Mesenchymal stem cell (in vitro differentiated cells and primary cell): ENCODE measurements around the gene CIT.

Source experiments
- DNase-seq: peaks from one replicate; pipeline ENCODE4 v3.0.0-alpha.2; 2013
- H2AFZ ChIP-seq: one replicate; pipeline ENCODE4 v1.6.1; 2013; ENCODE audit warnings: low read depth, mild to moderate bottlenecking, control low read depth, inconsistent platforms, low read length, moderate library complexity
- H2AK5ac ChIP-seq: 2 replicates; pipeline ENCODE4 v1.6.1; 2013; ENCODE audit warnings: low read length, moderate library complexity, mild to moderate bottlenecking, inconsistent platforms; ENCODE audit not compliant: severe bottlenecking
- H2BK120ac ChIP-seq: one replicate; pipeline ENCODE4 v1.6.1; 2013; ENCODE audit warnings: low read depth, mild to moderate bottlenecking, inconsistent platforms, low read length, moderate library complexity
- H2BK12ac ChIP-seq, 2 experiments: one replicate each; pipeline ENCODE4 v1.6.1; 2013; ENCODE audit warnings: inconsistent platforms in 2 of 2, low read length in 2 of 2, mild to moderate bottlenecking in 2 of 2, moderate library complexity in 2 of 2, control low read depth in 1 of 2
- H2BK15ac ChIP-seq: one replicate; pipeline ENCODE4 v1.6.1; 2013; ENCODE audit warnings: mild to moderate bottlenecking, low read depth, inconsistent platforms; ENCODE audit not compliant: poor library complexity, severe bottlenecking
- H2BK5ac ChIP-seq: 2 replicates; pipeline ENCODE4 v1.6.1; 2013; ENCODE audit warnings: low read depth, mild to moderate bottlenecking, low read length, control low read depth, inconsistent platforms; ENCODE audit not compliant: poor library complexity, severe bottlenecking
- H3K14ac ChIP-seq, 2 experiments: one replicate each; pipeline ENCODE4 v1.6.1; 2013; ENCODE audit warnings: inconsistent platforms in 2 of 2, low read length in 2 of 2, control low read depth in 1 of 2, mild to moderate bottlenecking in 1 of 2, moderate library complexity in 1 of 2
- H3K18ac ChIP-seq, 2 experiments: one replicate each; pipeline ENCODE4 v1.6.1; 2013; ENCODE audit warnings: inconsistent platforms in 2 of 2, low read length in 2 of 2, control low read depth in 1 of 2, low read depth in 1 of 2, mild to moderate bottlenecking in 1 of 2
- H3K23ac ChIP-seq, 2 experiments: one replicate each; pipeline ENCODE4 v1.6.1; 2013; ENCODE audit warnings: inconsistent platforms in 2 of 2, low read length in 2 of 2, mild to moderate bottlenecking in 2 of 2, moderate library complexity in 2 of 2, control low read depth in 1 of 2
- H3K27ac ChIP-seq: 2 replicates; pipeline ENCODE4 v1.5.1; 2013; ENCODE audit warnings: mild to moderate bottlenecking, moderate library complexity, low read length, control low read depth, inconsistent platforms; ENCODE audit not compliant: poor library complexity, severe bottlenecking
- H3K27me3 ChIP-seq, 2 experiments: 2 replicates each; pipeline versions ENCODE4 v1.6.1 to v1.7.0; 2013; ENCODE audit warnings: low read length in 2 of 2, mild to moderate bottlenecking in 2 of 2, moderate library complexity in 2 of 2, control low read depth in 1 of 2, inconsistent platforms in 1 of 2; ENCODE audit not compliant: control insufficient read depth in 1 of 2, insufficient read depth in 1 of 2
- H3K36me3 ChIP-seq, 2 experiments: 2 replicates each; pipeline versions ENCODE4 v1.6.1 to v1.7.0; 2013; ENCODE audit warnings: low read length in 2 of 2, control low read depth in 1 of 2, inconsistent platforms in 1 of 2, low read depth in 1 of 2, mild to moderate bottlenecking in 1 of 2; ENCODE audit not compliant: insufficient read depth in 2 of 2, control insufficient read depth in 1 of 2
- H3K4ac ChIP-seq, 2 experiments: one replicate each; pipeline ENCODE4 v1.6.1; 2013; ENCODE audit warnings: inconsistent platforms in 2 of 2, low read length in 2 of 2, mild to moderate bottlenecking in 2 of 2, moderate library complexity in 2 of 2, control low read depth in 1 of 2, low read depth in 1 of 2
- H3K4me1 ChIP-seq: 2 replicates; pipeline ENCODE4 v1.6.1; 2013; ENCODE audit warnings: low read depth, low read length, control low read depth; ENCODE audit not compliant: control insufficient read depth, insufficient read depth
- H3K4me2 ChIP-seq: 2 replicates; pipeline ENCODE4 v1.6.1; 2013; ENCODE audit warnings: low read length, mild to moderate bottlenecking, inconsistent platforms; ENCODE audit not compliant: poor library complexity, severe bottlenecking
- H3K4me3 ChIP-seq, 2 experiments: 2 replicates each; pipeline versions ENCODE4 v1.5.1 to v1.7.0; 2013; ENCODE audit warnings: low read length in 2 of 2, mild to moderate bottlenecking in 2 of 2, control low read depth in 1 of 2, low read depth in 1 of 2; ENCODE audit not compliant: insufficient read depth in 1 of 2
- H3K79me1 ChIP-seq: replicated peaks from 2 replicates; pipeline ENCODE4 v1.6.1; 2013; ENCODE audit warnings: mild to moderate bottlenecking, control low read depth, low read length, inconsistent platforms; ENCODE audit not compliant: poor library complexity, severe bottlenecking
- H3K9ac ChIP-seq: 2 replicates; pipeline ENCODE4 v1.7.0; 2013; ENCODE audit warnings: mild to moderate bottlenecking, low read length, moderate library complexity
- H3K9me3 ChIP-seq: 2 replicates; pipeline ENCODE4 v1.7.0; 2013; ENCODE audit warnings: mild to moderate bottlenecking, low read length; ENCODE audit not compliant: control insufficient read depth
- H4K8ac ChIP-seq: one replicate; pipeline ENCODE4 v1.6.1; 2013; ENCODE audit warnings: inconsistent platforms, mild to moderate bottlenecking, low read length, moderate library complexity
- H4K91ac ChIP-seq: one replicate; pipeline ENCODE4 v1.6.1; 2013; ENCODE audit warnings: mild to moderate bottlenecking, low read length, inconsistent platforms
- WGBS: methylation state at CpG from one replicate; pipeline ENCODE4 v1.1.7; 2013; ENCODE audit warnings: mixed read lengths; 5-methylcytosine and 5-hydroxymethylcytosine counted together

The CIT gene

GRCh38 chr12:119686355-119686754, 190.8 kb downstream of the CIT start:
- Histone ChIP-seq H3K9ac (no peak overlapping the region), H2BK120ac (no peak overlapping the region), H2BK12ac (no peak overlapping the region), H3K18ac (no peak overlapping the region), H3K27me3 (no peaks in the 10 kb centered on the region), H3K4ac (no peak overlapping the region), H2BK15ac (no peak overlapping the region), H3K79me1 (peaks cover 4% of the 10 kb centered on the region), H3K4me2 (no peak overlapping the region), H3K36me3 (peaks cover 23 to 24% of the 10 kb centered on the region in 2 experiments), H3K27ac (no peak overlapping the region), H3K14ac (no peak overlapping the region), H2AFZ (peak overlapping the region; percentile 10), H3K4me3 (no peak overlapping the region), H2BK5ac (no peak overlapping the region), H4K8ac (no peak overlapping the region), H3K23ac (no peak overlapping the region), H2AK5ac (no peak overlapping the region), H3K4me1 (peaks cover 12% of the 10 kb centered on the region), H3K9me3 (no peaks in the 10 kb centered on the region), H4K91ac (no peak overlapping the region)
- no peak for DNase-seq
- WGBS: 95% methylated on average over 12 of the region's 12 CpGs

- H3K23ac ChIP-seq: no peak overlapping the region
- peak overlapping the region; percentile 12 for H3K9ac ChIP-seq
- peaks cover 4% of the 10 kb centered on the region for H3K79me1 ChIP-seq
- H3K4me3 ChIP-seq: no peak overlapping the region
- H3K36me3 ChIP-seq: peaks cover 32 to 33% of the 10 kb centered on the region in 2 experiments
- 95% methylated on average over 4 of the region's 4 CpGs for WGBS
- no peak overlapping the region for H3K4ac ChIP-seq
- no peak overlapping the region for H2BK15ac ChIP-seq
- H2BK120ac ChIP-seq: no peak overlapping the region
- DNase-seq: no peak
- no peak overlapping the region for H4K8ac ChIP-seq
- no peak overlapping the region for H2BK12ac ChIP-seq
- no peaks in the 10 kb centered on the region for H3K27me3 ChIP-seq
- H2AFZ ChIP-seq: no peak overlapping the region
- no peak overlapping the region for H4K91ac ChIP-seq
- H3K4me1 ChIP-seq: peaks cover 14% of the 10 kb centered on the region
- H3K18ac ChIP-seq: no peak overlapping the region
- no peak overlapping the region for H3K14ac ChIP-seq
- peak overlapping the region; percentile 36 for H3K27ac ChIP-seq
- H3K9me3 ChIP-seq: no peaks in the 10 kb centered on the region
- H2BK5ac ChIP-seq: no peak overlapping the region
- H3K4me2 ChIP-seq: no peak overlapping the region
- H2AK5ac ChIP-seq: no peak overlapping the region
Measured at GRCh38 chr12:119685375-119685774, 191.7 kb downstream of the CIT start.

GRCh38 chr12:119684711-119685369, 192.3 kb downstream of the CIT start:
- DNase-seq: no peak
- Histone ChIP-seq H3K4ac (no peak overlapping the region), H4K91ac (no peak overlapping the region), H2BK120ac (no peak overlapping the region), H2AFZ (no peak overlapping the region), H3K14ac (no peak overlapping the region), H3K4me1 (peaks cover 14% of the 10 kb centered on the region), H2AK5ac (no peak overlapping the region), H4K8ac (no peak overlapping the region), H2BK5ac (no peak overlapping the region), H3K9ac (peak overlapping the region; percentile 12), H3K9me3 (no peaks in the 10 kb centered on the region), H3K36me3 (peaks cover 33 to 38% of the 10 kb centered on the region in 2 experiments), H3K27ac (peak overlapping the region; percentile 82), H3K23ac (no peak overlapping the region), H3K27me3 (no peaks in the 10 kb centered on the region), H3K4me3 (no peak overlapping the region), H3K79me1 (peaks cover 8% of the 10 kb centered on the region), H2BK15ac (no peak overlapping the region), H3K18ac (no peak overlapping the region), H3K4me2 (peak overlapping the region; percentile 19), H2BK12ac (no peak overlapping the region)
- 96% methylated on average over 8 of the region's 10 CpGs for WGBS

- no peak overlapping the region for H4K91ac ChIP-seq
- no peak for DNase-seq
- peaks cover 18% of the 10 kb centered on the region for H3K4me1 ChIP-seq
- no peak overlapping the region for H2BK5ac ChIP-seq
- H2BK120ac ChIP-seq: no peak overlapping the region
- H3K4ac ChIP-seq: no peak overlapping the region
- H2BK12ac ChIP-seq: no peak overlapping the region
- H3K18ac ChIP-seq: no peak overlapping the region
- peaks cover 12% of the 10 kb centered on the region for H3K79me1 ChIP-seq
- no peak overlapping the region for H3K14ac ChIP-seq
- H3K36me3 ChIP-seq: peaks cover 42 to 48% of the 10 kb centered on the region in 2 experiments
- H2BK15ac ChIP-seq: no peak overlapping the region
- H4K8ac ChIP-seq: no peak overlapping the region
- H3K23ac ChIP-seq: no peak overlapping the region
- no peaks in the 10 kb centered on the region for H3K27me3 ChIP-seq
- H3K27ac ChIP-seq: peak overlapping the region; percentile 82
- H2AK5ac ChIP-seq: peak overlapping the region; percentile 52
- WGBS: 87% methylated on average over 3 of the region's 3 CpGs
- no peaks in the 10 kb centered on the region for H3K9me3 ChIP-seq
- peak overlapping the region; percentile 39 for H3K9ac ChIP-seq
- no peak overlapping the region for H3K4me2 ChIP-seq
- no peak overlapping the region for H2AFZ ChIP-seq
- no peak overlapping the region for H3K4me3 ChIP-seq
Measured at GRCh38 chr12:119683816-119684215, 193.3 kb downstream of the CIT start.
